Measurements from ENCODE around the gene FZD7. TPM values are rescaled to one million over a fixed set of nuclear protein-coding genes. Genes with fewer than 3 reads are reported as not detected.

FZD7 gene
- total RNA-seq, 2 experiments from 2014 or later: 0.65 to 0.70 TPM

- ChIA-PET CTCF (interaction anchor here (2.3 kb wide), 1 partner anchor 180 kb away, joined by 12 read pairs; no protein-coding TSS in a partner anchor), POLR2A (no interaction called here)
- H3K36me3 Mint-ChIP-seq (ENCODE audit: low read depth): no peaks in the 10 kb centered on the region
- H3K4me1 Mint-ChIP-seq (ENCODE audit: low read depth): no peaks in the 10 kb centered on the region
- peaks cover 45% of the 10 kb centered on the region for H3K27me3 Mint-ChIP-seq
- TF ChIP-seq, protein P1, sequence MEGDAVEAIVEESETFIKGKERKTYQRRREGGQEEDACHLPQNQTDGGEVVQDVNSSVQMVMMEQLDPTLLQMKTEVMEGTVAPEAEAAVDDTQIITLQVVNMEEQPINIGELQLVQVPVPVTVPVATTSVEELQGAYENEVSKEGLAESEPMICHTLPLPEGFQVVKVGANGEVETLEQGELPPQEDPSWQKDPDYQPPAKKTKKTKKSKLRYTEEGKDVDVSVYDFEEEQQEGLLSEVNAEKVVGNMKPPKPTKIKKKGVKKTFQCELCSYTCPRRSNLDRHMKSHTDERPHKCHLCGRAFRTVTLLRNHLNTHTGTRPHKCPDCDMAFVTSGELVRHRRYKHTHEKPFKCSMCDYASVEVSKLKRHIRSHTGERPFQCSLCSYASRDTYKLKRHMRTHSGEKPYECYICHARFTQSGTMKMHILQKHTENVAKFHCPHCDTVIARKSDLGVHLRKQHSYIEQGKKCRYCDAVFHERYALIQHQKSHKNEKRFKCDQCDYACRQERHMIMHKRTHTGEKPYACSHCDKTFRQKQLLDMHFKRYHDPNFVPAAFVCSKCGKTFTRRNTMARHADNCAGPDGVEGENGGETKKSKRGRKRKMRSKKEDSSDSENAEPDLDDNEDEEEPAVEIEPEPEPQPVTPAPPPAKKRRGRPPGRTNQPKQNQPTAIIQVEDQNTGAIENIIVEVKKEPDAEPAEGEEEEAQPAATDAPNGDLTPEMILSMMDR (IDR thresholded peaks at IDR 0.05): no peak
- H3K9me3 Mint-ChIP-seq: no peaks in the 10 kb centered on the region
- ATAC-seq (no peak), DNase-seq (no peak)
- H3K4me3 Mint-ChIP-seq: no peak overlapping the region
- no peak overlapping the region for H3K27ac Mint-ChIP-seq
- intact Hi-C loops (cut with micrococcal nuclease): no loop called here
Measured at GRCh38 chr2:202040079-202040844, 6.6 kb downstream of the FZD7 start.

- ChIA-PET POLR2A (no interaction called here), CTCF (interaction anchor here (0.6 to 2.3 kb wide), 3 partner anchors 15 to 182 kb away, joined by 3 to 12 read pairs (median 4); no protein-coding TSS in a partner anchor)
Measured at GRCh38 chr2:202042444-202042843, 8.8 kb downstream of the FZD7 start.

GRCh38 chr2:202043475-202043874 is 9.8 kb downstream of the FZD7 start:
- Mint-ChIP-seq H3K4me3 (no peak overlapping the region), H3K27ac (no peak overlapping the region), H3K4me1 (ENCODE audit: low read depth) (no peaks in the 10 kb centered on the region), H3K9me3 (no peaks in the 10 kb centered on the region), H3K27me3 (peaks cover 53% of the 10 kb centered on the region), H3K36me3 (ENCODE audit: low read depth) (no peaks in the 10 kb centered on the region)
- POLR2A ChIA-PET: no interaction called here
- TF ChIP-seq, protein P1 (IDR thresholded peaks at IDR 0.05): no peak
- CTCF ChIA-PET: no interaction called here
- DNase-seq (no peak), ATAC-seq (no peak)
- intact Hi-C loops (cut with micrococcal nuclease): no loop called here

More at GRCh38 chr2:202042444-202042843, 8.8 kb downstream of the FZD7 start:
- H3K36me3 Mint-ChIP-seq (ENCODE audit: low read depth): no peaks in the 10 kb centered on the region
- H3K27ac Mint-ChIP-seq: no peak overlapping the region
- H3K4me3 Mint-ChIP-seq: no peak overlapping the region
- ATAC-seq: no peak
- intact Hi-C loops (cut with micrococcal nuclease): no loop called here
- TF ChIP-seq, protein P1 (IDR thresholded peaks at IDR 0.05): no peak
- DNase-seq: no peak
- peaks cover 54% of the 10 kb centered on the region for H3K27me3 Mint-ChIP-seq
- no peaks in the 10 kb centered on the region for H3K9me3 Mint-ChIP-seq
- no peaks in the 10 kb centered on the region for H3K4me1 Mint-ChIP-seq (ENCODE audit: low read depth)

DNA sequence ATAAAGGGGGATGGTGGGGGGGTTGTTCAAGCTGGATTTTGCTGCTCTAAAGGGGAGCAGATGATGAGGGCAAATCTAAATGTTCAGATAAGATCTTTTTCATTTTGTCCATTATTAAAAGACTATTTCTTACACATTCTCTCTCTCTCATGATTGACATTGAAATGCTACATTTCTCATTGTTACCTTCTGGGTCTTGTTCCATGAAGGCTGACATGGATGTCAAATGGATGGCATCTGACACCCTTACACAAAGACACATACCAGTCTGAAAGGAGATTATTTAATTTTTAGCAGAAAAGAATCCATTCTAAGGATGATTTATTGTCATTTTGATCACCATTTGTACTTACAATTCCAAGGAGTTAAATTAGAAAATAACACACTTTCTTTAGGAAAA is 11.1 kb downstream of the FZD7 start:
- intact Hi-C loops (cut with micrococcal nuclease): no loop called here
- TF ChIP-seq, protein P1 (IDR thresholded peaks at IDR 0.05): no peak
- ATAC-seq (no peak), DNase-seq (no peak)
- Mint-ChIP-seq H3K27me3 (peaks cover 45% of the 10 kb centered on the region), H3K27ac (no peak overlapping the region), H3K36me3 (ENCODE audit: low read depth) (no peaks in the 10 kb centered on the region), H3K9me3 (no peaks in the 10 kb centered on the region), H3K4me3 (no peak overlapping the region), H3K4me1 (ENCODE audit: low read depth) (no peaks in the 10 kb centered on the region)
- ChIA-PET CTCF (no interaction called here), POLR2A (no interaction called here)

GRCh38 chr2:202046572-202046971 is 12.9 kb downstream of the FZD7 start:
- ATAC-seq: no peak
- Mint-ChIP-seq H3K9me3 (no peaks in the 10 kb centered on the region), H3K4me3 (no peak overlapping the region), H3K4me1 (ENCODE audit: low read depth) (no peaks in the 10 kb centered on the region), H3K27me3 (peaks cover 36% of the 10 kb centered on the region), H3K27ac (no peak overlapping the region), H3K36me3 (ENCODE audit: low read depth) (no peaks in the 10 kb centered on the region)
- POLR2A ChIA-PET: no interaction called here
- CTCF ChIA-PET: no interaction called here
- DNase-seq: no peak
- intact Hi-C loops (cut with micrococcal nuclease): no loop called here
- TF ChIP-seq, protein P1 (IDR thresholded peaks at IDR 0.05): no peak

All from activated CD8-positive, alpha-beta T cell treated with anti-CD3 and anti-CD28 coated beads for 36 hours (primary cell).